HepG2 (cell line): ENCODE results near the gene ZBP1. TPM values are rescaled to one million over a fixed set of nuclear protein-coding genes. Genes with fewer than 3 reads are reported as not detected.

ENCODE experiments used
- ARNT ChIP-seq: fragments of 450-650 bp; IDR thresholded peaks from 2 replicates; pipeline ENCODE4 v1.6.1; 2017
- ATF3 ChIP-seq: sonication (generic); formaldehyde crosslinking; IDR thresholded peaks from 2 replicates; pipeline ENCODE4 v1.4.0; 2020; ENCODE audit warnings: missing genetic modification reagents
- CEBPB ChIP-seq: IDR thresholded peaks from 2 replicates; pipeline ENCODE4 v1.6.1; 2011; ENCODE audit warnings: low read depth, low read length, improper control_type of control experiment, borderline replicate concordance
- HIVEP1 ChIP-seq: sonication (generic); formaldehyde crosslinking; IDR thresholded peaks from 2 replicates; pipeline ENCODE4 v1.4.0; 2020; ENCODE audit warnings: mild to moderate bottlenecking, missing genetic modification reagents
- HNF4A ChIP-seq: sonication (generic); formaldehyde crosslinking; IDR thresholded peaks from 2 replicates; pipeline ENCODE4 v1.4.0; 2020; ENCODE audit warnings: missing genetic modification reagents
- HOXA9 ChIP-seq: sonication (generic); formaldehyde crosslinking; IDR thresholded peaks from 2 replicates; pipeline ENCODE4 v1.8.1; 2022; ENCODE audit warnings: missing genetic modification reagents, mild to moderate bottlenecking, moderate library complexity, borderline replicate concordance
- IKZF4 ChIP-seq: sonication (generic); formaldehyde crosslinking; IDR thresholded peaks from 2 replicates; pipeline ENCODE4 v1.5.1; 2020; ENCODE audit warnings: borderline replicate concordance, mild to moderate bottlenecking, low read depth, missing genetic modification reagents; ENCODE audit errors: not compliant biosample characterization
- JUN ChIP-seq: sonication (generic); formaldehyde crosslinking; IDR thresholded peaks from 2 replicates; pipeline ENCODE4 v1.4.0; 2020; ENCODE audit warnings: mild to moderate bottlenecking, missing genetic modification reagents
- MATR3 ChIP-seq: sonication (generic); formaldehyde crosslinking; IDR thresholded peaks from 2 replicates; pipeline ENCODE4 v1.4.0; 2020; ENCODE audit warnings: missing genetic modification reagents
- MEIS2 ChIP-seq: sonication (generic); formaldehyde crosslinking; IDR thresholded peaks from 2 replicates; pipeline ENCODE4 v1.9.0; 2021; ENCODE audit warnings: mild to moderate bottlenecking, missing genetic modification reagents
- NFIB ChIP-seq: sonication (generic); formaldehyde crosslinking; IDR thresholded peaks from 2 replicates; pipeline ENCODE4 v1.9.0; 2021; ENCODE audit warnings: missing genetic modification reagents, mild to moderate bottlenecking, borderline replicate concordance
- NR1H2 ChIP-seq: sonication (generic); formaldehyde crosslinking; IDR thresholded peaks from 2 replicates; pipeline ENCODE4 v1.8.1; 2022; ENCODE audit warnings: low read depth, missing genetic modification reagents, borderline replicate concordance
- NR3C1 ChIP-seq: sonication (generic); formaldehyde crosslinking; IDR thresholded peaks from 2 replicates; pipeline ENCODE4 v1.4.0; 2020; ENCODE audit warnings: missing genetic modification reagents
- PHF20 ChIP-seq: sonication (generic); formaldehyde crosslinking; IDR thresholded peaks from 2 replicates; pipeline ENCODE4 v1.5.0; 2020; ENCODE audit warnings: mild to moderate bottlenecking, missing genetic modification reagents
- RNF2 ChIP-seq: fragments of 450-650 bp; conservative IDR thresholded peaks from 2 replicates; pipeline ENCODE4 v1.6.1; 2016; ENCODE audit warnings: low read depth
- RXRA ChIP-seq: sonication (generic); formaldehyde crosslinking; IDR thresholded peaks from 2 replicates; pipeline ENCODE4 v1.5.1; 2020; ENCODE audit warnings: missing genetic modification reagents
- SALL1 ChIP-seq: sonication (generic); formaldehyde crosslinking; IDR thresholded peaks from 2 replicates; pipeline ENCODE4 v1.8.0; 2022; ENCODE audit warnings: mild to moderate bottlenecking, missing genetic modification reagents
- TBP ChIP-seq: sonication (generic); formaldehyde crosslinking; IDR thresholded peaks from 2 replicates; pipeline ENCODE4 v1.5.0; 2020; ENCODE audit warnings: missing genetic modification reagents
- TEAD2 ChIP-seq: sonication (generic); formaldehyde crosslinking; IDR thresholded peaks from 2 replicates; pipeline ENCODE4 v1.9.0; 2021; ENCODE audit warnings: missing genetic modification reagents
- ZBTB43 ChIP-seq: sonication (generic); formaldehyde crosslinking; conservative IDR thresholded peaks from 2 replicates; pipeline ENCODE4 v1.4.0; 2020; ENCODE audit warnings: missing genetic modification reagents
- ZBTB7A ChIP-seq: sonication (generic); formaldehyde crosslinking; IDR thresholded peaks from 2 replicates; pipeline ENCODE4 v1.8.0; 2022; ENCODE audit warnings: mild to moderate bottlenecking, missing genetic modification reagents
- ZFP1 ChIP-seq: IDR thresholded peaks from 2 replicates; pipeline ENCODE4 v1.6.1; 2016
- ZFP36 ChIP-seq: fragments of 150-350 bp; IDR thresholded peaks from 2 replicates; pipeline ENCODE4 v1.6.1; 2018; ENCODE audit warnings: borderline replicate concordance, low read length, low read depth; ENCODE audit not compliant: partially characterized antibody
- ZNF263 ChIP-seq: sonication (generic); formaldehyde crosslinking; IDR thresholded peaks from 2 replicates; pipeline ENCODE4 v1.4.0; 2020; ENCODE audit warnings: missing genetic modification reagents
- ZNF343 ChIP-seq: sonication (generic); formaldehyde crosslinking; IDR thresholded peaks from 2 replicates; pipeline ENCODE4 v1.4.0; 2020; ENCODE audit warnings: mild to moderate bottlenecking, missing genetic modification reagents
- ZNF460 ChIP-seq: sonication (generic); formaldehyde crosslinking; IDR thresholded peaks from 2 replicates; pipeline ENCODE4 v1.5.1; 2020; ENCODE audit warnings: missing genetic modification reagents, mild to moderate bottlenecking, borderline replicate concordance
- ZNF614 ChIP-seq: IDR thresholded peaks from 2 replicates; pipeline ENCODE4 v1.6.1; 2018; ENCODE audit warnings: missing biosample characterization, missing genetic modification reagents, inconsistent platforms, borderline replicate concordance
- ZNF709 ChIP-seq: sonication (generic); formaldehyde crosslinking; IDR thresholded peaks from 2 replicates; pipeline ENCODE4 v1.5.0; 2020; ENCODE audit warnings: mild to moderate bottlenecking, missing genetic modification reagents
- ZNF768 ChIP-seq: sonication (generic); formaldehyde crosslinking; IDR thresholded peaks from 2 replicates; pipeline ENCODE4 v1.4.0; 2020; ENCODE audit warnings: missing genetic modification reagents
- ZNF800 ChIP-seq: sonication (generic); formaldehyde crosslinking; IDR thresholded peaks from 2 replicates; pipeline ENCODE4 v1.4.0; 2020; ENCODE audit warnings: missing genetic modification reagents
- polyA plus RNA-seq, 8 experiments: library from polyadenylated mRNA; depleted of rRNA in 3 of 8; stranded (reverse) in 7 of 8; unstranded in 1 of 8; fragments of >200 nt; fragmentation: Illumina TruSeq in 4 of 8; extraction: Trizol in 4 of 8; gene quantifications; 2 replicates each; pipeline versions ENCODE4 v1.2.1 to v1.2.3, GENCODE V29; 2011 to 2016; ENCODE audit warnings: low read depth in 4 of 8, missing spikeins in 1 of 8, mixed read lengths in 1 of 8; ENCODE audit not compliant: insufficient read depth in 1 of 8
- total RNA-seq, 5 experiments: library from RNA; depleted of rRNA; stranded (reverse); fragments of >200 nt; fragmentation: Illumina TruSeq; extraction: Trizol; gene quantifications; 2 replicates each; pipeline ENCODE4 v1.2.3, GENCODE V29; 2016; ENCODE audit warnings: low read depth in 1 of 5
- TF ChIP-seq, protein P1 (sequence below): sonication (generic); formaldehyde crosslinking; IDR thresholded peaks from 2 replicates; pipeline ENCODE4 v1.8.1; 2023; ENCODE audit warnings: missing genetic modification reagents, mild to moderate bottlenecking, borderline replicate concordance

ZBP1 gene
- total and polyA plus RNA-seq, 2 of the 13 experiments (the other 11 are each of a cell fraction or from before 2014, with no cell fraction given), result not detected

GRCh38 chr20:57586370-57586793 lies 33.8 kb downstream of the ZBP1 start (continued):
- peak; percentile 93 for TF ChIP-seq HNF4A
- no peak for TF ChIP-seq ARNT
- TF ChIP-seq ZBTB7A (CRISPR knock-in tag), result peak; percentile 86; the same call in 1 of the 2 replicates
- peak; percentile 52; the same call in 1 of the 2 replicates for TF ChIP-seq ZNF800 (CRISPR knock-in tag)
- TF ChIP-seq ZFP1 (CRISPR knock-in tag), result peak; percentile 80; the same call in 1 of the 2 replicates
- TF ChIP-seq ATF3 (CRISPR knock-in tag), result no peak
- TF ChIP-seq ZNF263 (CRISPR knock-in tag), result peak; percentile 76
- TF ChIP-seq, protein P1, sequence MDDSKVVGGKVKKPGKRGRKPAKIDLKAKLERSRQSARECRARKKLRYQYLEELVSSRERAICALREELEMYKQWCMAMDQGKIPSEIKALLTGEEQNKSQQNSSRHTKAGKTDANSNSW (CRISPR knock-in tag), result no peak
- peak; percentile 20; the same call in 1 of the 2 replicates for TF ChIP-seq ZNF709 (CRISPR knock-in tag)
- no peak for TF ChIP-seq HIVEP1 (CRISPR knock-in tag)
- TF ChIP-seq MEIS2 (CRISPR knock-in tag), result peak; percentile 43; the same call in 1 of the 2 replicates
- TF ChIP-seq MATR3 (CRISPR knock-in tag), result no peak
- TF ChIP-seq NFIB (CRISPR knock-in tag), result no peak
- no peak for TF ChIP-seq IKZF4 (CRISPR knock-in tag)
- TF ChIP-seq ZNF614 (CRISPR knock-in tag), result no peak; the same call in 1 of the 2 replicates
- TF ChIP-seq RXRA (CRISPR knock-in tag), result peak; percentile 63; the same call in 1 of the 2 replicates
- TF ChIP-seq TEAD2, result 0 out of 2 replicates have a peak, but pooled peaks have one; percentile 19
- peak; percentile 95 for TF ChIP-seq SALL1
- no peak for TF ChIP-seq PHF20 (CRISPR knock-in tag)
- peak; percentile 51; the same call in 1 of the 2 replicates for TF ChIP-seq JUN (CRISPR knock-in tag)
- TF ChIP-seq NR3C1 (CRISPR knock-in tag), result no peak
- 0 out of 2 replicates have a peak, but pooled peaks have one; percentile 43 for TF ChIP-seq ZBTB43 (CRISPR knock-in tag)
- no peak for TF ChIP-seq HOXA9 (CRISPR knock-in tag)
- TF ChIP-seq RNF2, result no peak
- TF ChIP-seq ZNF460 (CRISPR knock-in tag), result peak; percentile 18; the same call in 1 of the 2 replicates
- no peak for TF ChIP-seq ZNF343 (CRISPR knock-in tag)
- TF ChIP-seq ZFP36, result no peak
- TF ChIP-seq ZNF768 (CRISPR knock-in tag), result peak; percentile 40; the same call in 1 of the 2 replicates
- no peak for TF ChIP-seq TBP
- no peak for TF ChIP-seq CEBPB
- TF ChIP-seq NR1H2, result 0 out of 2 replicates have a peak, but pooled peaks have one; percentile 23
